Stimulated activated CD8-positive, alpha-beta memory T cell treated with anti-CD3 and anti-CD28 coated beads, Interleukin-15, amount 100 ng/mL, for 48 hours (primary cell): ENCODE results near the gene TRPM3.

Experiments
- DNase-seq, 2 donors: peaks; one replicate each; pipeline ENCODE4 v3.0.0-alpha.2; 2020; ENCODE audit warnings: low read depth in 2 of 2

TRPM3 gene

DNA sequence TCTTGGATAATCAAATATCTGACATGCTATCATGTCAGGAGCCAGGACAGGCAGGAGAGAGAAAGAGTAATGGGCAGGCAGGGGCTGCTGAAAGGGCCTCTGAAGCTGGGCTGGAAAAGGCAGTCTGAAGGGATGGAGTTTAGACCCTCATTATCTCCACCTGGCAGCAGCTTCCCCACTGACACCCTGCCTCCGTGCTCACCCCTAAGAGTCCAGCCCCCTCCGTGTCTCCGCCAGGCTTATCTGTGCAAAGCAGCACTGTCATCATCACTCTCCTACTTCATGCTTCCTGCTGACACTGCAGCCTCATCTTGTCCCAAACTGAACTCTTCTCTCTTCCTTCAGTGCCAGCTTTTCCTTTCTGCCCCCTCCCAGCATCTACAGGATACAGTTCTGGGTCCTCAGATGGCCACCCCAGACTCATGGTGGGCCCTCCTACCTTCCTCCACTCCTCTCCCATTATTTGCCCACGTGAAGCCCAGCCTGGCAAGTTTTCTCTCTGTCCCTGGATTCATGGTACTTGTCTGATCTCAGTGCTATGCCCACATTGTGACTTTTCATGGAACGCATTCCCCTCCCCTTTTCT, 636.1 kb downstream of the TRPM3 start:
- no peak for DNase-seq

DNA sequence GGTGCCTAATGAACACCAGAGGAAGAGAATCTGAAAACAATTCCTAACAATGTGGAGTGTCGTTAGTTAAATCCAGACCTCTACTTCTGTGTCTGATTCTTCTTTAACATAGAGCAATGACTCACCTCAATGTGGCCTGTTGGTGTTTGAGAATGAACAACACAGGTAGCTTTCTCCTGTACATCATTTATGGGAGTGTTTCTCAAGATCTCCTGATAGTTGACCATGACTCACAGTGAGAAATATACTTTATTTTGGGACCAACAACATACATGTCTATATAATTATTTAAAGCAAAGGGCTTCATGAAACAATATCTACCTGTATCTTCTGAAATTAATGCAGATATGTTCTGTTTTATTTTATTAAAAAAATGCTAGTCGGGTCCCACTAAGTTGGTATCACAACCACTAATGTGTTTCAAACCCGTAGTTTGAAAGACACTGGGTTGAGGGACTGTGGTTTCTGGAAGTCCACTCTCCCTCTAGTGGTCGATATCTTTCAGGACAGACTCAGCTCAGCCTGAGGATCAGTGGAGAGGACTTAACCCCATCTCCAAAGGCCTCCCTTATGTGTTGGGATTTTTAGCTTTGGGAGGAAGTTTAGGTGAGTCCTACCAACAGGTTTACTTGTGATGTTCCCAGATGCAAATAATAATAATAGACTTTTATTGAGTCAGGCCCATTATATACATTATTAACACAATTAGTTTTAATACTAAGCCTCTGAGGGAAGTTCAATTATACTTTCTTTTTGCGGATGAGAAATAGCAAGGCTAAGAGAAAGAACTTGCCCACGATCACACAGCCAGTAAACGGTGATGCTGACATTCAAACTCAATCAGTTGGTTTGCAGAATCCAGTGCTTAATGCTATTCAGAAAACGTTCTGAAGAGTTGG, 636.9 kb downstream of the TRPM3 start:
- no peak for DNase-seq

DNA sequence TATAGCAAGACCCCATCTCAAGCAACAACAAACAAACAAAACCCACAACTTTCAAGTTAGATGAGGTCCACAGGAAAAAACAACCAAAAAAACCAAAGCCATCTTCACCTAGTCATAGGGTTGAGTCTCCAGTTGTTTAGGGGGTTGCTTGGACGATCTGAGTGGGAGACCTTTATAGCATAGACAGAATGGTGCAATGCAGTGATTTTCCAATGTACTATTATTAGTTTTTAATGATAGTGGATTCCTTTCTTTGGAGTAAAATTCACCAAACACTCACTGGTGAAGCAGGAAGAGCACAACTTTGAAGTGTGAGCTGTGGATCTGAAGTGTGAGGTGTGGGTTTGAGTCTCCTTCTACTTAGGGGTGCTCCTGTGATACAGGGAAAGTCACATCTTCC, 640.0 kb downstream of the TRPM3 start:
- DNase-seq: no peak

DNA sequence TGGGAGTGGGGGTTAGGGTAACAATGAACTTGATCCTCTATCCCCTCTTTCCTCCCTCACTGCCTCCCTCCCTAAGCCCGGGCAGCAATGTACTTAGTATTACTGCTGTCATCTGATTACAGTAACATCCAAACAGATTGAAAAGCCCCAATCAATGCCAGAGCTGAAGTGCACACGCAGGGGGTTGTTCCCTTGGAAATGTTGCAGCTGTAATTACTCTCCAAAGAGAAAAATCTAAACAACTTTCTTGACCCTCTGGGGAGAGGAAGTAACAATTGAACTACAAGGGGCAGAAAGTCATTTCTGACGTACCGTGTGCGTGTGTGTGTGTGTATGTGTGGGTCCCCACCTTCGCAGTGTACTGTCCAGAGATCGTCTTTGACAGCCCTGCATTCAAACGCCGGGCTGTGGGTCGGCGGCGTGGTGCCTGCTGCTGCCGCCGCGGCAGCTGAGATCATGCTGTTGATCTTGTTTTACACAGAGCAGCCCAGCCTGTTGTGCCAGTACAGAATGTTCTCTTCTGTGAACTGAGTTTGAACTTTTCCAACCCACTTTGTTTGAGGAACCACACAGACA, 640.9 kb downstream of the TRPM3 start:
- DNase-seq: no peak

DNA sequence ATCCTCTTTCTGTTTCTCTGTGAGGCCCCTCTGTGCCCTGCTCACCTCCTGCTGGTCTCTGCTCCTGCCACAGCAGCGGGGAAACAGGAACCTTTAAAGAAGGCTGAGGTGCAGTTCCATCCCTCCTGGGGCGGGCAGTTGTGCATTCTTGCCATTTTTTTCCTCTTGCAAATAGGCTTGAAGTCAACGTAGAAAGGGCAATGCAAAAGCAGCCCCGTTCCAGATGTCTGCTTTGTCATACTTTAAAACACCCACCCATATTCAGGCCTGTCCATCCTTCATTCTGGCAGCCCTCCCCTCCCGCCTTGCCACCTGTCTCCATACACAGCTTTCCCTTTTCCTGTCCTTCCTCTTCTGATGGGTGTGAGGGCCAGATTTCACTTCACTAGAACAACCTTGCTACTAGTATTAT, 641.5 kb downstream of the TRPM3 start:
- DNase-seq: no peak
